HG03575 (cell line): ENCODE results near the gene ERVFRD-1.
"Not testable (repeated sequence)": the region's sequence is repeated elsewhere in the genome, so short reads cannot be mapped to it uniquely, and the experiment has no call there.

Experiments used
- ATAC-seq: cut with Tn5 transposase; IDR thresholded peaks from one replicate; pipeline ENCODE4 v1.9.1; 2021; ENCODE audit not compliant: unreplicated experiment, insufficient number of reproducible peaks, low FRiP score; ENCODE audit errors: extremely low read depth

The ERVFRD-1 gene

GRCh38 chr6:11093626-11094410 is 17.7 kb downstream of the ERVFRD-1 start, which contains the start of gene SMIM13:
Gene SMIM13, plus strand, starts transcription at chr6:11093834. Its CDS starts 480 bp downstream, at chr6:11094314.
- ATAC-seq = peak; percentile 83

- no peak for ATAC-seq
Measured at GRCh38 chr6:11093376-11093625, 18.2 kb downstream of the ERVFRD-1 start.

GRCh38 chr6:11092668-11093375 is 18.7 kb downstream of the ERVFRD-1 start:
- ATAC-seq = no peak

- ATAC-seq = not testable (repeated sequence)
Measured at GRCh38 chr6:11091141-11091540, 20.4 kb downstream of the ERVFRD-1 start.

DNA sequence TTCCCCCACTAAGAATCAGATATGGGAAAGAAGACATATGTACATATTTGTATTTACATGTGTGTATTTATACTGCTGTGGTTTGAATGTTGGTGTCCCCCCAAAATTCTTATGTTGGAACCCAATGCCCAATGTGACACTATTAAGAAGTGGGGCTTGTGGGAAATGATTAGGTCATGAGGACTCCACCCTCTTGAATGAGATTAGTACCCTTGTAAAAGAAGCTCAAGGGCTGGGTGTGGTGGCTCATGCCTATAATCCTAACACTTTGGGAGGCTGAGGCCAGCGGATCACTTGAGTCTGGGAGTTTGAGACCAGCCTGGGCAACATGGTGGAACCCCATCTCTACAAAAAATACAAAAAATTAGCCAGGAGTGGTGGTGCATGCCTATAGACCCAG is 21.8 kb downstream of the ERVFRD-1 start:
- ATAC-seq = no peak

GRCh38 chr6:11087141-11087812 is 24.2 kb downstream of the ERVFRD-1 start:
- not testable (repeated sequence) for ATAC-seq

- ATAC-seq = no peak
Measured at GRCh38 chr6:11085758-11086435, 25.6 kb downstream of the ERVFRD-1 start.

DNA sequence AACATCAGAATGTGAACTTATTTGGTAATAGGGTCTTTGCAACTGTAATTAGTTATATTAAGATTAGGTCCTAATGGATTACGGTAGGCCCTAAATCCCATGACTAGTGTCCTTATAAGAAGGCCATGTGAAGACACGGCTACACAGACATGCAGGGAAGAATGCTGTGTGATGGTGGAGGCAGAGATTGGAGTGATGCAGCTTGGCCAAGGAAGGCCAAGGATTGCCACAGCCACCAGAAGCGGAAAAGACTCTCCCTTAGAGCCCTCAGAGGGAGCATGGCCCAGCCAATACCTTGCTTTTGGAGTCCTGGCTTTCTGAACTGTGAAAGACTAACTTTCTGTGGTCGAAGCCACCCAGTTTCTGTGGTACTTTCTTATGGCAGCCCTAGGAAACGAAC is 27.6 kb downstream of the ERVFRD-1 start:
- ATAC-seq = no peak

- ATAC-seq = no peak
Measured at GRCh38 chr6:11083491-11083890, 28.0 kb downstream of the ERVFRD-1 start.

- ATAC-seq = no peak
Measured at GRCh38 chr6:11080296-11080695, 31.2 kb downstream of the ERVFRD-1 start.

- ATAC-seq = no peak
Measured at GRCh38 chr6:11078266-11078665, 33.3 kb downstream of the ERVFRD-1 start.

- no peak for ATAC-seq
Measured at GRCh38 chr6:11076540-11076939, 35.0 kb downstream of the ERVFRD-1 start.

- no peak for ATAC-seq
Measured at GRCh38 chr6:11072101-11072500, 39.4 kb downstream of the ERVFRD-1 start.

DNA sequence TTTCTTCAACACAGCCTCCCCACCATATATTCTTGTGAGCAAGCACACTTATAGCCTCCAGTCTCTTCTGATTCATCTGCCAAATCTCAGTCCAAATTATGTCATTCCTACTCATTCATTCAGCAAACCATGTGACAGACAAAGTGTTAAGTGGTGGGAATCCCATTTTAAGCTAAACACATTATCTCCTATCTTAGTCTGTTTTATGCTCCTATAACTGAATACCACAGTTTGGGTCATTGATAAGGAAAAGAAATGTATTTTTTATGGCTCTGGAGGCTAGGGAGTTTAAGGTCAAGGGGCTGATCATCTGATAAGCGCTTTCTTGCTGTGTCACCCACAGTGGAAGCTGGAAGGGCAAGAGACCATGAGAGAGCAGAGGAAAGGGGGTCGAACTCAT is 41.8 kb downstream of the ERVFRD-1 start:
- ATAC-seq = no peak

DNA sequence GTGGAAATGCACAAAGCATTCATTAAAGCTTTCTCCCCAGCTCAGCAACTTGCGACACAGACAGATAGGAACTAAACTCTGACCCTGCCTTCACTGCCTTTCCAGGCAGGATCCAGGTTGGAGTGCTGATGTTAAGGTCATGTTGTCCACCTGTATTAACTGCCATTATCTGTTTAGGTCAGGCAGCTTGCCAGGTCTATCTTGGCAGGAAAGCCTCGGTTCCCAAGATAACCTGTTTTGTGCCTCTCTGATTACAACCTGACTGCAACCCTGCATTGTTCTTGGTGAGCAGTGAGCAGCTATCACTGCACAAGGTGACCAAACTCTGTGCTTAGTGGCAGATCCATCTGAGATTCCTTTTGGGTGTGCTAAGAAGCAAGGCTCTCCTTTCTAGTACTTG is 44.2 kb downstream of the ERVFRD-1 start:
- ATAC-seq = no peak

DNA sequence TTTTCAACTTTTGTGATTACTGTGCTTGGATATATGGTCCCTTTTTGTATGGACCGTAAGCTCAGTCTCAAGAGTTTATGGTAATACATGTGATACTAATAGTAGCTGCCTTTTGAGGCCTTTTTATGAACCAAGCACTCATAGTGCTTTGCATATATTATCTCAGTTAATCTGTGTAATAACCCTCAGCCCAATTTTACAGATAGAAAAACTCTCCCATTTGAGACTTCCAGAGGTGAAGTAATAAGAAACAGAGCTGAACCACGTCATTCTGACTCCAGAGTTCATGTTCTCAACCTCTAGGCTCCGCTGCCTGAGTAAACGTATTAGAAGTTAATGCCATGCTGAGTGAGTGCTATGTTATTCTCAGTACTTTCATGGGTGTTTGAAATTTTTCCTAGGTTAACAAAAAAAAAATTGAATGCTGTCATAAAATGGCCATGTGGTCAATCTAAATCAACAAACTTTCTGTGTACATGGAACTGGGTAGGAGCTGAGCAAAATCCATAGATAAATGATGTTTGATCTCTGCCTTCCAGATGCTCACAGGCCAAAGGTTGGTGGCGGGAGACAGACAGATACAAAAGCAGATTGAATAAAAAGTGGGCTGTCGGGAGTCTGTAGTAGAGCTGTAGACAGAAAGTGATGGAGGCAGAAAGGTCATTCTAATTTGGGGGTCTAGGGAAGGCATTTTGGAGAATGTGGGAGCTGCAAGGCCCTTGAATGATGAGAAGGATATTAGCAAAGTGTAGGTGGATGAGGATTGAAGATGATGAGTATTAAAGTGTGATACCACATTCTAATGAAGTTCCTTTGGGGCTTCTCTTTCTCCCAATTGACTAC is 44.8 kb downstream of the ERVFRD-1 start:
- ATAC-seq = no peak

DNA sequence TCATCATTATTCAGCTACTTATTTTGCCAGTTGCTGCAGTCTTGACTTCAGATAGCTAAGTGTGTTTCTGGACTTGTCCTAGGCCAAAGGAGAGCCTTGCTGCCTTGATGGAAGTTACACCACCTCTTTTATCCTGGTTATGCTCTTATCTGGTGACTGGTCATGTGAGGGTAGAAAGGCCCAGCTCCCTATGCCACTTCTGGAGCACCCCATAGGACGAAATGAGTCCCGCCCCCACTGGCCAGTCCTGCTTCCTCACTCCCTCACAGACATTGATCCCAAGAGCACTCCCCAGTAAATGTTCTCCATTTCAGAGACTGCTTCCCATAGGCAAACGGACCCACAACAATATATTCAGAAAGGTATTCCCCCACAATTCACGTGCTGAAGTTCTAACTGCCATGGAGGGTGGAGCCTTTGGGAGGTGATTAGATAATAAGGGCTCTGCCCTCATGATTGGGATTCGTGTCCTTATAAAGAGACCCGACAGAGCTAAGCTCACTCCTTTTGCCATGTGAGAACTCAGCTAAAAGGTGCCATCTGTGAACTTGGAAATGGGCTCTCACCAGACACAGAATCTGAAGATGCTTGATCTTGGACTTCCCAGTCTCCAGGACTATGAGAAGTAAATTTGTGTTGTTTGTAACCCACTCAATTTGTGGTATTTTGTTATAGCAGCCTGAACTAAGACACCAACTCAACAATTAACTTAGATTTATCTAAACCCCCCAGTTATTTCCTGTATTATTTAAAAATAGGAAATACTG is 45.9 kb downstream of the ERVFRD-1 start:
- no peak for ATAC-seq

DNA sequence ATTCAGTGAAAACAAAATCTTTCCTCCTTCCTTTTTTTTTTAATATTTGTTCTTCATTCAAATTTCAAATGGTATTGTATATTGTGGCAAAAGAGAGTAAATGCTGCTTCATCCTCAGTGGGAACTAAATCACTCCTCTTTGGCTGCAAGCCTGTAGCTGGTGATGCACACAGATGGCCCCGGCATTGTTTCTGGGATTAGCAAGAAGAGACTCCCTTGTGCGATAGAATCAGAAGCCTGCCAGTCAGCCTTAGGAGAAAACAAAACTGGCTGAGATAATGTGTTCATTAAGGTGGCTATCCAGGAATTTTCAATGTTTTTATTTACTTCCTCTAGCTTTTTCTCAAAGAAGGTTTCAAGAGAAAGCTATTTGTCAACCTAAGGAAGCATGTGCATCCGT is 46.7 kb downstream of the ERVFRD-1 start:
- ATAC-seq = no peak
